GM10847 (cell line): ENCODE measurements around the gene MYZAP.

Source experiments
- POLR2A ChIP-seq: IDR thresholded peaks from 2 replicates; pipeline ENCODE4 v1.6.1; 2011; ENCODE audit not compliant: insufficient read length; ENCODE audit errors: extremely low read depth

Gene MYZAP

DNA sequence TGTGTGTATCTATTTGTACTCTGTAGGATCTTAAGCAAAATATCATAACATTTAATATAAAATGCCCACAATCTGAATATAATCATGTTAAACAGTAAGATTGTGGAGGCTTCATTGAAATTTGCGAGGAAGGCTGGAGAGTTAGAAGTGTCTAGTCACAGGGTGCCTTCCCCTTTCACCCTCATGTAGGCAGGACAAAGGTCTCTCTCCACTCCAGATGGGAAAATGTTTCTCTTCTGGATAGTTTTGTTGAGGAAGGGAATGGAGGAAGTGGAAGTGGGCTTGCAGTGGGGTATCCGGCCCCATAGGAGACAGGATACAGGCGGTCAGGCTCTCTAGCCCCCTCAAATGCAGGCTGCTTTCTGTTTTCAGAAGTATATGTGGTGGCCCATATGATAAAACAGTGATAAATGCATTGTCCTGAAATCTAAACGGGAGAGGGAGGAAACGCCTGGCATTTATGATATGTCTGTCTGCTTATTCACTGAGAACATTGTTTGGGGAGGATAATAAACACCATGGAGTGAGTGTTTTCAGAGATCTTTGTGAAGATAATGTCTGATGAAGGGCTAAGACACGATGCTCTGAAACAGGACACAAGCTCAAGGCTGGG is 13.3 kb upstream of the MYZAP start:
- no peak for TF ChIP-seq POLR2A

GRCh38 chr15:57580428-57580827 is 11.3 kb upstream of the MYZAP start:
- TF ChIP-seq POLR2A = no peak

DNA sequence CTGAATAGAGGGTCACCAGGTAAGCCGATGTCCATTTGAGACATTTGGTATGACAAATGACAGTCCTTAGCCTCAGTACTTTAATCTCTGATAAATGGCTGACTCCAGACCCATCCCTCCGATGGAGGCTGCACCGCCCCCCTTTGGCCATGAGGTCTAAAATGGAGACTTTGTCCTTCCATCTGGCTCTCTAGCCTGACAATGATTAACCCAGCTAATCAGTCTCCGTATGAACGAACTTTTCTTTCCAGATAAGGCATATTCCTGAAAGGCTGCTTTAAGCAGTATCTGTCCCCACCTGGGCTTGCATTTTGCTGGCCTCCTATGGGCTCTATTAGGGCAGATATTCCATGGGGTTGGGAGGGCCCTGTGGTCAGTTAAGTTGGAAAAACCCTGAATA is 10.8 kb upstream of the MYZAP start:
- TF ChIP-seq POLR2A = no peak

GRCh38 chr15:57582090-57582489 is 9.6 kb upstream of the MYZAP start:
- TF ChIP-seq POLR2A = no peak

DNA sequence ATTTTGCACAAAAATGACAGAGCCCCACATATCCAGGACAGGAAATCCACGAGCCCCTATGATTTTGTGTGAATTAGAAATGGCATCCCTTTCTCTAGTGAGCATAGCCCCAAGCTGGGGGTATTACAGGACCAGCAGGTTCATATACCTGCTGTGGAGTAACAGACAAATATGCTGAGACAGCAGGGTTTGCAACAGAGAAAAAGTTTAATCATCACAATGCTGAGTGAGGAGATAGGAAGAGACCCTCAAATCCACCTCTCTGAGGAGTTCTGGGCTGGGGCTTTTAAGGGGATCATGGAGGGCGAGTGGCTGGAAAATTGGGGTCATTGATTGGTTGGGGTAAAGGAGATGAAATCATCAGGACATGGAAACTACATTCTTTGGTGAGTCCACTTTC is 8.4 kb upstream of the MYZAP start:
- TF ChIP-seq POLR2A = no peak

- no peak for TF ChIP-seq POLR2A
Measured at GRCh38 chr15:57583720-57584119, 8.0 kb upstream of the MYZAP start.

GRCh38 chr15:57586661-57587424 is 4.9 kb upstream of the MYZAP start:
- no peak for TF ChIP-seq POLR2A

DNA sequence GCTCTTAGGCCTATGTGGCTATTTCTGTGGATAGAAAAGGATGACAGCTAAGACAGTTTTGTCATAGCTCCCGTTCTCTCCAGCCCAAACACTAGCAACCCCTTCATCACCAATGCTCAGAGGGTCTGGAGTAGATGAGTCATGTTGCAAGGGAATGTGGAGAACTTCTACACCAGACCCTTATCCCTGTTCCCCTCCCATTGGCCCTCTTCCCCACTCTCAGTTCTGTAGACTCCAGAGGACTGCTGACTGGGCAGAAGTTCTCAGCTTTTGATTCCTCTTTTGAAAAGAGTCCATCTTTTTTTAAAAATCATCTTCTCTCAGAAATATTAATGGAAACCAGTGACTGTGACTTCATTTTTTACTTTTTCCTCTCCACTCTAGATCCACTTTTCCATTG is 2.4 kb upstream of the MYZAP start:
- no peak for TF ChIP-seq POLR2A

GRCh38 chr15:57589754-57590153 is 1.9 kb upstream of the MYZAP start:
- no peak for TF ChIP-seq POLR2A

GRCh38 chr15:57591237-57591821 is 375 bp upstream of the MYZAP start:
- no peak for TF ChIP-seq POLR2A

DNA sequence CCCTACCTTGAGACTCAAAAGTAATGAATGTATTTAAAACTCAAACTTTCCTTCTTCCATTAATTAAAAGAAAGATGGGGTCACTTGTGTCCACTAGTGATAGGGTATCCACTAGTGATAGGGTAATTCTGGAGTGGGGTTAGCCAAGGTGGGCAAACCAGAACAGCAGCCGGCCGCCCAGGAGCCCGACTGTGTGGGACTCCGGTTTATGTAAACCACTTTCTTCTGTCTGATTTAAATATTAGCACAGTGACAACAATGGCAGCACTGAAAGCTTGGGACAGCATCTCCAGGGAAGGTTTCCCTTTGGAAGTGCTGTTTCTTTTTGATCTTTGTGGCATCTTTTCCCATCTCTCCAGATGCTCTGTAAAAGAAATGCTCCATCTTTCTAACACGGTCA is 722 bp downstream of the MYZAP start:
- no peak for TF ChIP-seq POLR2A

DNA sequence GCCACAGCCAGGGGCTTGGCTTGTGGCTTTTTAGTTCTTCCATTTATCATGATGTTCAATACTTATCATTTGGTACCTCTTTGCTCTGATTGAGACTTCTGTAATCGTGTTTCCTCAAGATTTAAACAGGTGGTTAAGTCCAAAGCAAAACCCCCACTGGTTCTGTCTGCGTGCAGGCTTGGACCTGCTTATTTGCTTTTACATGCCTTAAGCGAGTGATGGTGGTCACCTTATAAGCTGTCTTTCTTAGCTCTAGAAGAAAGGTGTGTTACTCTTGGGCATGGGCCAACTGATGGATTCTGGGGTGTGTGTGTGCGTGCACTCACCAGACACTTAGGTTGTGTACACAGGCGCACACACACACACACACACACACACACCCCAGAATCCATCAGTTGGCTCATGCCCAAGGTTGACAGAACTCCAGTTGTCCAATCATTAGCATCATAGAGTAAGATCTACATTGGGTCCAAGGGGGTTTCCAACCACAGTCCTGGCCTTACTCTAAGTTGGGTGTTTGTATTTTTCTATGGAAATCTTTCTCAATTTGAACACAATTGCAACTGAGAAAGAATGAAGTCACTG is 1.2 kb downstream of the MYZAP start:
- TF ChIP-seq POLR2A = no peak

- TF ChIP-seq POLR2A = no peak
Measured at GRCh38 chr15:57594479-57594878, 2.8 kb downstream of the MYZAP start.

- TF ChIP-seq POLR2A = no peak
Measured at GRCh38 chr15:57595011-57595866, 3.5 kb downstream of the MYZAP start.

GRCh38 chr15:57596301-57596855 is 4.7 kb downstream of the MYZAP start:
- no peak for TF ChIP-seq POLR2A
